GM12875 (cell line): ENCODE results near the gene BCL2L12.

Experiments used
- H3K4me3 ChIP-seq: one replicate; pipeline ENCODE4 v1.5.1; 2011; ENCODE audit warnings: low read depth, low read length, control low read depth
- TF ChIP-seq, protein P1 (sequence below): IDR thresholded peaks from 2 replicates; pipeline ENCODE4 v1.5.1; 2011; ENCODE audit warnings: low read depth, mild to moderate bottlenecking, control low read depth, inconsistent platforms, low read length, moderate library complexity, borderline replicate concordance; ENCODE audit not compliant: insufficient read depth

BCL2L12 gene

DNA sequence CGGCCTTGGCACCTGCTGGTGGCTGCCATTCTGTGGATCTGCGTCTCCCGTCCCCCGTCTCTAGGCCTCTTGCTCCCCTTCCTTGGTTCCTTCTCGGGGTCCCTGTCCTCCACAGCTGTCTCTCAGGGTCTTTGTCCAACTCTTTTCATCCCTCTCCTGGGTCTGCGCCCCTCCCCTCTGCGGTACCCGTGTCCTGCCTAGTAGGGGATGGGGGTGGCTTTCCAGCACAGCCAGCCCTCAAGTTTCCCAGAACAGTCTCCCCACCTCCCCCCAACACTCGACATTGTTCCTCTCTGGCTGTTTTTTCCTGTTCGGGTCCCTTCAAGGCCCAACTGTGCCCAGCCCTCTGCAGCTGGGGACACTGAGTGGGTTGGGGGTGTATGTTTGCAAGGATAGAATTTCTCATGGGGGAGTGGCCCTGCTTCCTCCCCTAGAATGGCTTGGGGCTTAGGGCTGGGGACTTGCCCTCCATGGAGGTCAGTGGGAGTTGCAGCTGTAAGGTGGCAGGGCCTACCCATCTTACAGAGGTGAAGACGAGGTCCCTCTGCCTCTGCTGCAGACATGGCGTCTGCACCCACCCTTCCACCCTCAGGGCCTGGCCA, 22.9 kb downstream of the BCL2L12 start:
- no peak overlapping the region for H3K4me3 ChIP-seq
- TF ChIP-seq, protein P1, sequence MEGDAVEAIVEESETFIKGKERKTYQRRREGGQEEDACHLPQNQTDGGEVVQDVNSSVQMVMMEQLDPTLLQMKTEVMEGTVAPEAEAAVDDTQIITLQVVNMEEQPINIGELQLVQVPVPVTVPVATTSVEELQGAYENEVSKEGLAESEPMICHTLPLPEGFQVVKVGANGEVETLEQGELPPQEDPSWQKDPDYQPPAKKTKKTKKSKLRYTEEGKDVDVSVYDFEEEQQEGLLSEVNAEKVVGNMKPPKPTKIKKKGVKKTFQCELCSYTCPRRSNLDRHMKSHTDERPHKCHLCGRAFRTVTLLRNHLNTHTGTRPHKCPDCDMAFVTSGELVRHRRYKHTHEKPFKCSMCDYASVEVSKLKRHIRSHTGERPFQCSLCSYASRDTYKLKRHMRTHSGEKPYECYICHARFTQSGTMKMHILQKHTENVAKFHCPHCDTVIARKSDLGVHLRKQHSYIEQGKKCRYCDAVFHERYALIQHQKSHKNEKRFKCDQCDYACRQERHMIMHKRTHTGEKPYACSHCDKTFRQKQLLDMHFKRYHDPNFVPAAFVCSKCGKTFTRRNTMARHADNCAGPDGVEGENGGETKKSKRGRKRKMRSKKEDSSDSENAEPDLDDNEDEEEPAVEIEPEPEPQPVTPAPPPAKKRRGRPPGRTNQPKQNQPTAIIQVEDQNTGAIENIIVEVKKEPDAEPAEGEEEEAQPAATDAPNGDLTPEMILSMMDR = no peak

DNA sequence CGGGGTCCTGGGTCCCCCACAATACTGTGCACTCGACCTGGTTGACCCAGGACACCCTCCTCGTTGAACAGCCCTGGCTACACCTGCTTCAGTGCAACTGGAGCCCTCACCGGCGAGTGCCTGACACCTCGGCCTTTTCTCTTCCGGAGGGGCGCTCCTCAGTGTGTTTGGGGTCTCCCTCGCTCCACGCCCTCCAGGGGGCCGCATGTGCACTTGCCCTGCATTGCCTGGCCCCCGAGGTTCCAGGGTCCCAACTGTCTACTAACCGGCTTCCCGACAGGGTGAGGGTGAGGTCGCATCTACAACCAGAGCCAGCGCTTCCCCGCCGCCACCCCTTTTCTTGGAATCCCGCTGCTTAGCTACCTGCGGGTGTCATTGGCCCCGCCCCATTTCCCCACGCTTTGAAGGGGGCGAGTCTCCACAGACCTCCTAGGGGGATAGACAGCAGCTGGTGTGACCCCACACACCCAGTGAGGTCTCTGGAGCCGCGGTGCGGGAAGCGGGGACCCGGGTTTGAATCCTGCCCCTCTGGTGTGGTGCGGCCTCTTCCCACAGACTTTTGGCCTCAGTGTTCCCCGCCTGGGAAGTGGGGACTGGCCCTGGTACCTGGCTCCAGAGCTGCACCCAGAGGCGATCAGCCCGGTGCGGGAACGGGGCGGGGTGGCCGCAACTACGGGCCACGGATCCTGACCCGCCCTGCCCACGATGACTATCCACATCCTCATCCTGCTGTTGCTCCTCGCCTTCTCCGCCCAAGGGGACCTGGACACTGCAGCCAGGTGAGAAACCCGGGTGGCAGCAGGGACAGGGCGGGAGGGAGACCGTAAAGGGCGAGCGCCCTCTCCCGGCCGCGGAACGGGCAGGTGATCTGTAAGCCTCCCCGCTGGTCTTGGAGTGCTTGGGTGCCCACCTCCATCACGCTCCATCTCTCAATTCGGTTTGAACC, 23.7 kb downstream of the BCL2L12 start, which contains the start of gene ADM5:
ADM5 (plus strand) TSS at position 462 of the 946 bp plus-strand sequence; CDS start at position 706, 244 bp downstream.
- no peak within 1 kb of the TSS for H3K4me3 ChIP-seq

DNA sequence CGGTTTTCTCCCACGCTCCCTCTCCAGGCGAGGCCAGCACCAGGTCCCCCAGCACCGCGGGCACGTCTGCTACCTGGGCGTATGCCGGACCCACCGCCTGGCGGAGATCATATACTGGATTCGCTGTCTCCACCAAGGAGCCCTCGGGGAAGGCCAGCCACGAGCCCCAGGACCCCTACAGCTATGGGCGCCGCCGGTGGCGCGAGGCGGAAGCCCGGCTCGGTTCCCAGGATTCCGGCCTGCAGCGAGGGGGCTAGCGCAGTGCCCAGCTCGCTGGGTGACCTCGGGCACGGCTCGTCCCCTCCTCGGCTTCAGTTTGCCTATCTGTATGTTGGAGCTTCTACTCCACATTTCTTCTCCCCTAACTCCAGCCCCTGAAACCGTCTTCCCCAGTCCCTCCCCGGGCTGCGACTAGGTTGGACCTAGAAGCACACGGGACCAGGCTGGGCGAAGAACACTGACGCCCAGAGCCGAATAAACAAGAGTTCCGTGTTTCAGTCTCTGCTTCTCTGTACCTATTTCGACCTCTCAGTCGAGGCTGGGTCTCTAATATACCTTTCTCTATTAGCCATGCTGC, 24.4 kb downstream of the BCL2L12 start:
- TF ChIP-seq, protein P1 = no peak
- H3K4me3 ChIP-seq = no peak overlapping the region

More for the DNA sequence above, 23.7 kb downstream of the BCL2L12 start, which contains the start of gene ADM5:
- TF ChIP-seq, protein P1 = peak; percentile 36; the same call in 1 of the 2 replicates

DNA sequence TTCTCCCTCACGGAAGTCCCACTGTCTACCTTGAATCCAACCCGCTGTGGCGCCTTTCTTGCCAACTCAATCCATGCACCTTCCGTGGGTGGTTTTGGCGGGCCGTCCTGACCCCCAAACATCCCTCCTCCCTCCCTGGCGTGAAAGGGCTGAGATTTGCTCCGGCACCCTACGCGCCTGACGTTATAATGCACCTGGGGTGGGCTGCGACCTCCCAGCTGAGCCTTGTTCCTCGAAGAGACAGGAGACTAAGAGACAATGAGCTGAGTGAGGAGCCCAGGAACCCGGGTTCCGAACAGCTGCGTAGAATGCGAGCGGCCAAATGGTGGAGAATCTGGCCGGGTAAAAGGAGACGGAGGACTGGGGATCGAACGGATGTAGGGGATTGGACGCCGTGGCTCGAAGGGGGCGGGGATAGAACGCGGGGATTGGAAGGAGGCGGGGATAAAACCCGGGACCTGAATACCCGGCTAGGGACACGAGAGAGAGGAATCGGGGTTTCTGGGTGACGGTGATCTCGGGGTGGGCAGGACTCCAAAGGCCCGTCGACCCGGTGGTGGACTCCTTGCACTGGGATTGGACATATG, 25.0 kb downstream of the BCL2L12 start, which contains the start of gene CPT1C:
CPT1C (plus strand) TSS at position 461 of the 587 bp plus-strand sequence. CDS start 1,137 bp downstream, outside the sequence.
- H3K4me3 ChIP-seq = no peak within 1 kb of the TSS
- TF ChIP-seq, protein P1 = no peak

DNA sequence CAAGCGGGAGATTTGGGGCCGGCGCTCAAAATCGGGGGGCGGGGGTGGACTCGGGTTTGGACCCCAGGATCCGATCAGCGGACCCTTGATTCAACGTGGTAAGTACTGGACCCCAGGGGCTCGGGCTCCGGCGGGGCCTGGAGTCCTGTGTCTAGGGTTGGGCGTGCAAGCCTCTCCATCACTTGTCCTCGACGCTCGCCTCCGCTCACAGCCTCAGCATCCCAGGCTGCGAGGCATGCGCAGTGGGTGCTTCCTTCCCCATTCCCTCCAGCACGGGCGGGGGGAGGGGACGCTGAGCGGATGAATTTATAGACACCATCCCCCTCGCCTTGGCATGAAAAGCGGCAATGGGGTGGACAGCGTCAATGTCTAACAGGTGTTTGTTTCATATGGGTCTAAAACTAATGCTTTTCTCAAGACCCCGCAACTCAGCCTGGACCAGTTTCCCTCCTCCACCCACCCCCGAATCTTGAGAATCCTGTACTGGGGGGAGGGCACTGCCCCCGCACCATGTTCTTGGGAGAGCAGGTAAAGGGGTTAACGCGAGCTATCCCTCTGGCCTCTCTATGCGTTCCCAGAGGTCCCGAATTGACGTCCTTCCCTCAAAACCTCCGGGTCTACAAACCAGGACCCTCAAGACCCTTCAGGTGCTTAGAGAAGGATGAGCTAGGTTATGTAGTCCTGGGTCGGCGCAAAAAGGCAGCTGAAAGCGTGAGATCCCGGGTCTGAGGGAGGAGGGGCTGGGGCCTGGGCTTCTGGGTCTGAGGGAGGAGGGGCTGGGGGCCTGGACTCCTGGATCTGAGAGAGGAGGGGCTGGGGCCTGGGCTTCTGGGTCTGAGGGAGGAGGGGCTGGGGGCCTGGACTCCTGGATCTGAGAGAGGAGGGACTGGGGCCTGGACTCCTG, 25.8 kb downstream of the BCL2L12 start:
- H3K4me3 ChIP-seq = no peak overlapping the region
- TF ChIP-seq, protein P1 = no peak

DNA sequence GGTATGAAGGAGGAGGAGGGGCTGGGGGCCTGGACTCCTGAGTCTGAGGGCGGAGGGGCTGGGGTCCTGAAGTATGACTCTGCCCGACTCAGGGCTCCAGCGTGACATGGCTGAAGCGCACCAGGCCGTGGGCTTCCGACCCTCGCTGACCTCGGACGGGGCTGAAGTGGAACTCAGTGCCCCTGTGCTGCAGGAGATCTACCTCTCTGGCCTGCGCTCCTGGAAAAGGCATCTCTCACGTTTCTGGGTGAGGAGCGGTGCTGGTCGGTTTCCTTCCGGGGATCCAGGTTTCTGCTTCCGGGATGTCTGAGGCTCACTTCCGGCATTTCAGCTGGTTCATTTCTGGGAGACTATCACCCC, 26.4 kb downstream of the BCL2L12 start:
- H3K4me3 ChIP-seq = no peak overlapping the region
- TF ChIP-seq, protein P1 = no peak
